ENCODE data around the gene MRM3.
A peak's percentile ranks its signal among the peaks of the same experiment; 100 is the strongest.
"Not testable (repeated sequence)": the region's sequence is repeated elsewhere in the genome, so short reads cannot be mapped to it uniquely, and the experiment has no call there.

Gene MRM3

GRCh38 chr17:789931-790873 is 8.0 kb downstream of the MRM3 start:
- H3K9ac ChIP-seq (ENCODE audit: low read depth, low read length); H3K4me1 ChIP-seq (ENCODE audit: control insufficient read depth, insufficient read depth, low read length); H3K27me3 ChIP-seq (ENCODE audit: control insufficient read depth, insufficient read depth, low read length); H3K9me3 ChIP-seq (ENCODE audit: control insufficient read depth, insufficient read depth, low read length): not testable (repeated sequence)
- Histone ChIP-seq H3K4me3 (ENCODE audit: low read depth, low read length) (peak overlapping the region; percentile 50), H3K36me3 (ENCODE audit: control insufficient read depth, insufficient read depth, low read length) (peaks cover 12% of the 10 kb centered on the region)

GRCh38 chr17:790874-791247 is 8.7 kb downstream of the MRM3 start:
- H3K27me3 ChIP-seq (ENCODE audit: control insufficient read depth, insufficient read depth, low read length); H3K9me3 ChIP-seq (ENCODE audit: control insufficient read depth, insufficient read depth, low read length); H3K4me1 ChIP-seq (ENCODE audit: control insufficient read depth, insufficient read depth, low read length); H3K9ac ChIP-seq (ENCODE audit: low read depth, low read length): not testable (repeated sequence)
- Histone ChIP-seq H3K36me3 (ENCODE audit: control insufficient read depth, insufficient read depth, low read length) (peaks cover 12% of the 10 kb centered on the region), H3K4me3 (ENCODE audit: low read depth, low read length) (peak overlapping the region; percentile 55)

- Histone ChIP-seq H3K36me3 (ENCODE audit: control insufficient read depth, insufficient read depth, low read length) (peaks cover 12% of the 10 kb centered on the region), H3K4me3 (ENCODE audit: low read depth, low read length) (no peak overlapping the region), H3K4me1 (ENCODE audit: control insufficient read depth, insufficient read depth, low read length) (no peaks in the 10 kb centered on the region), H3K27me3 (ENCODE audit: control insufficient read depth, insufficient read depth, low read length) (no peaks in the 10 kb centered on the region), H3K9ac (ENCODE audit: low read depth, low read length) (no peak overlapping the region), H3K9me3 (ENCODE audit: control insufficient read depth, insufficient read depth, low read length) (no peaks in the 10 kb centered on the region)
Measured at GRCh38 chr17:791829-792228, 9.7 kb downstream of the MRM3 start.

GRCh38 chr17:792277-792676 is 10.1 kb downstream of the MRM3 start:
- Histone ChIP-seq H3K9ac (ENCODE audit: low read depth, low read length) (no peak overlapping the region), H3K4me1 (ENCODE audit: control insufficient read depth, insufficient read depth, low read length) (no peaks in the 10 kb centered on the region), H3K9me3 (ENCODE audit: control insufficient read depth, insufficient read depth, low read length) (no peaks in the 10 kb centered on the region), H3K36me3 (ENCODE audit: control insufficient read depth, insufficient read depth, low read length) (peaks cover 12% of the 10 kb centered on the region), H3K4me3 (ENCODE audit: low read depth, low read length) (no peak overlapping the region), H3K27me3 (ENCODE audit: control insufficient read depth, insufficient read depth, low read length) (no peaks in the 10 kb centered on the region)

- no peaks in the 10 kb centered on the region for H3K4me1 ChIP-seq (ENCODE audit: control insufficient read depth, insufficient read depth, low read length)
- H3K4me3 ChIP-seq (ENCODE audit: low read depth, low read length) = no peak overlapping the region
- no peaks in the 10 kb centered on the region for H3K36me3 ChIP-seq (ENCODE audit: control insufficient read depth, insufficient read depth, low read length)
- no peak overlapping the region for H3K9ac ChIP-seq (ENCODE audit: low read depth, low read length)
- H3K27me3 ChIP-seq (ENCODE audit: control insufficient read depth, insufficient read depth, low read length) = no peaks in the 10 kb centered on the region
- H3K9me3 ChIP-seq (ENCODE audit: control insufficient read depth, insufficient read depth, low read length) = no peaks in the 10 kb centered on the region
Measured at GRCh38 chr17:794876-795275, 12.7 kb downstream of the MRM3 start.

- Histone ChIP-seq H3K27me3 (ENCODE audit: control insufficient read depth, insufficient read depth, low read length) (no peaks in the 10 kb centered on the region), H3K9ac (ENCODE audit: low read depth, low read length) (no peak overlapping the region), H3K4me1 (ENCODE audit: control insufficient read depth, insufficient read depth, low read length) (no peaks in the 10 kb centered on the region), H3K4me3 (ENCODE audit: low read depth, low read length) (no peak overlapping the region), H3K9me3 (ENCODE audit: control insufficient read depth, insufficient read depth, low read length) (no peaks in the 10 kb centered on the region), H3K36me3 (ENCODE audit: control insufficient read depth, insufficient read depth, low read length) (no peaks in the 10 kb centered on the region)
Measured at GRCh38 chr17:795276-795675, 13.1 kb downstream of the MRM3 start.

GRCh38 chr17:795721-796120 is 13.6 kb downstream of the MRM3 start:
- Histone ChIP-seq H3K27me3 (ENCODE audit: control insufficient read depth, insufficient read depth, low read length) (no peaks in the 10 kb centered on the region), H3K4me1 (ENCODE audit: control insufficient read depth, insufficient read depth, low read length) (no peaks in the 10 kb centered on the region), H3K36me3 (ENCODE audit: control insufficient read depth, insufficient read depth, low read length) (no peaks in the 10 kb centered on the region), H3K9ac (ENCODE audit: low read depth, low read length) (no peak overlapping the region), H3K9me3 (ENCODE audit: control insufficient read depth, insufficient read depth, low read length) (no peaks in the 10 kb centered on the region), H3K4me3 (ENCODE audit: low read depth, low read length) (no peak overlapping the region)

GRCh38 chr17:796609-797008 is 14.5 kb downstream of the MRM3 start:
- no peaks in the 10 kb centered on the region for H3K9me3 ChIP-seq (ENCODE audit: control insufficient read depth, insufficient read depth, low read length)
- H3K4me1 ChIP-seq (ENCODE audit: control insufficient read depth, insufficient read depth, low read length) = no peaks in the 10 kb centered on the region
- no peaks in the 10 kb centered on the region for H3K36me3 ChIP-seq (ENCODE audit: control insufficient read depth, insufficient read depth, low read length)
- no peak overlapping the region for H3K9ac ChIP-seq (ENCODE audit: low read depth, low read length)
- H3K4me3 ChIP-seq (ENCODE audit: low read depth, low read length) = no peak overlapping the region
- H3K27me3 ChIP-seq (ENCODE audit: control insufficient read depth, insufficient read depth, low read length) = no peaks in the 10 kb centered on the region

- no peaks in the 10 kb centered on the region for H3K27me3 ChIP-seq (ENCODE audit: control insufficient read depth, insufficient read depth, low read length)
- no peaks in the 10 kb centered on the region for H3K9me3 ChIP-seq (ENCODE audit: control insufficient read depth, insufficient read depth, low read length)
- no peak overlapping the region for H3K4me3 ChIP-seq (ENCODE audit: low read depth, low read length)
- no peak overlapping the region for H3K9ac ChIP-seq (ENCODE audit: low read depth, low read length)
- H3K4me1 ChIP-seq (ENCODE audit: control insufficient read depth, insufficient read depth, low read length) = no peaks in the 10 kb centered on the region
- no peaks in the 10 kb centered on the region for H3K36me3 ChIP-seq (ENCODE audit: control insufficient read depth, insufficient read depth, low read length)
Measured at GRCh38 chr17:797236-797840, 15.2 kb downstream of the MRM3 start.

- Histone ChIP-seq H3K4me3 (ENCODE audit: low read depth, low read length) (no peak overlapping the region), H3K9ac (ENCODE audit: low read depth, low read length) (no peak overlapping the region), H3K4me1 (ENCODE audit: control insufficient read depth, insufficient read depth, low read length) (no peaks in the 10 kb centered on the region), H3K36me3 (ENCODE audit: control insufficient read depth, insufficient read depth, low read length) (peaks cover 2% of the 10 kb centered on the region), H3K9me3 (ENCODE audit: control insufficient read depth, insufficient read depth, low read length) (no peaks in the 10 kb centered on the region), H3K27me3 (ENCODE audit: control insufficient read depth, insufficient read depth, low read length) (no peaks in the 10 kb centered on the region)
Measured at GRCh38 chr17:798246-798645, 16.1 kb downstream of the MRM3 start.

- Histone ChIP-seq H3K9ac (ENCODE audit: low read depth, low read length) (no peak overlapping the region), H3K9me3 (ENCODE audit: control insufficient read depth, insufficient read depth, low read length) (no peaks in the 10 kb centered on the region), H3K4me3 (ENCODE audit: low read depth, low read length) (no peak overlapping the region), H3K27me3 (ENCODE audit: control insufficient read depth, insufficient read depth, low read length) (no peaks in the 10 kb centered on the region), H3K36me3 (ENCODE audit: control insufficient read depth, insufficient read depth, low read length) (peaks cover 8% of the 10 kb centered on the region), H3K4me1 (ENCODE audit: control insufficient read depth, insufficient read depth, low read length) (no peaks in the 10 kb centered on the region)
Measured at GRCh38 chr17:799261-799660, 17.1 kb downstream of the MRM3 start.
